ENCODE results near the gene RFFL. TPM values are rescaled to one million over a fixed set of nuclear protein-coding genes. Genes with fewer than 3 reads are reported as not detected.
A peak's percentile ranks its signal among the peaks of the same experiment; 100 is the strongest.

RFFL gene
- total RNA-seq, 1 experiment from 2014 or later: 75.3 TPM

GRCh38 chr17:35083071-35083470 lies 19.6 kb upstream of the RFFL start:
- DNase-seq (ENCODE audit: low read depth): no peak

GRCh38 chr17:35082073-35082657 lies 18.7 kb upstream of the RFFL start:
- DNase-seq (ENCODE audit: low read depth): peak; percentile 75
- in situ Hi-C loops (cut with HindIII; ENCODE audit: low pct_unique_long_range_greater_than_20kb, low sequenced_read_pairs): no loop called here

More at GRCh38 chr17:35083071-35083470, 19.6 kb upstream of the RFFL start:
- in situ Hi-C loops (cut with HindIII; ENCODE audit: low pct_unique_long_range_greater_than_20kb, low sequenced_read_pairs): no loop called here

- in situ Hi-C loops (cut with HindIII; ENCODE audit: low pct_unique_long_range_greater_than_20kb, low sequenced_read_pairs): no loop called here
Observed at GRCh38 chr17:35081638-35082037, 18.1 kb upstream of the RFFL start.

GRCh38 chr17:35080536-35080935 lies 17.0 kb upstream of the RFFL start:
- no peak for DNase-seq (ENCODE audit: low read depth)
- in situ Hi-C loops (cut with HindIII; ENCODE audit: low pct_unique_long_range_greater_than_20kb, low sequenced_read_pairs): no loop called here

More at GRCh38 chr17:35081638-35082037, 18.1 kb upstream of the RFFL start:
- DNase-seq (ENCODE audit: low read depth): no peak

GRCh38 chr17:35079547-35080423 lies 16.3 kb upstream of the RFFL start:
- DNase-seq (ENCODE audit: low read depth): no peak
- in situ Hi-C loops (cut with HindIII; ENCODE audit: low pct_unique_long_range_greater_than_20kb, low sequenced_read_pairs): no loop called here

GRCh38 chr17:35076874-35077273 lies 13.4 kb upstream of the RFFL start:
- in situ Hi-C loops (cut with HindIII; ENCODE audit: low pct_unique_long_range_greater_than_20kb, low sequenced_read_pairs): no loop called here
- no peak for DNase-seq (ENCODE audit: low read depth)

GRCh38 chr17:35074711-35075707 lies 11.5 kb upstream of the RFFL start:
- in situ Hi-C loops (cut with HindIII; ENCODE audit: low pct_unique_long_range_greater_than_20kb, low sequenced_read_pairs): no loop called here
- DNase-seq (ENCODE audit: low read depth): no peak

- in situ Hi-C loops (cut with HindIII; ENCODE audit: low pct_unique_long_range_greater_than_20kb, low sequenced_read_pairs): no loop called here
- no peak for DNase-seq (ENCODE audit: low read depth)
Observed at GRCh38 chr17:35073991-35074627, 10.6 kb upstream of the RFFL start.

- in situ Hi-C loops (cut with HindIII; ENCODE audit: low pct_unique_long_range_greater_than_20kb, low sequenced_read_pairs): no loop called here
- no peak for DNase-seq (ENCODE audit: low read depth)
Observed at GRCh38 chr17:35073183-35073790, 9.8 kb upstream of the RFFL start.

GRCh38 chr17:35069311-35069710 lies 5.8 kb upstream of the RFFL start:
- in situ Hi-C loops (cut with HindIII; ENCODE audit: low pct_unique_long_range_greater_than_20kb, low sequenced_read_pairs): no loop called here
- DNase-seq (ENCODE audit: low read depth): no peak

- in situ Hi-C loops (cut with HindIII; ENCODE audit: low pct_unique_long_range_greater_than_20kb, low sequenced_read_pairs): no loop called here
Observed at GRCh38 chr17:35068249-35068648, 4.7 kb upstream of the RFFL start.

GRCh38 chr17:35065880-35066279 lies 2.4 kb upstream of the RFFL start:
- DNase-seq (ENCODE audit: low read depth): no peak
- in situ Hi-C loops (cut with HindIII; ENCODE audit: low pct_unique_long_range_greater_than_20kb, low sequenced_read_pairs): no loop called here

More at GRCh38 chr17:35068249-35068648, 4.7 kb upstream of the RFFL start:
- no peak for DNase-seq (ENCODE audit: low read depth)

GRCh38 chr17:35064516-35065215 lies 1.2 kb upstream of the RFFL start:
- DNase-seq (ENCODE audit: low read depth): no peak
- in situ Hi-C loops (cut with HindIII; ENCODE audit: low pct_unique_long_range_greater_than_20kb, low sequenced_read_pairs): no loop called here

- in situ Hi-C loops (cut with HindIII; ENCODE audit: low pct_unique_long_range_greater_than_20kb, low sequenced_read_pairs): no loop called here
- DNase-seq (ENCODE audit: low read depth): no peak
Observed at GRCh38 chr17:35062308-35062707, 1.2 kb downstream of the RFFL start.

- in situ Hi-C loops (cut with HindIII; ENCODE audit: low pct_unique_long_range_greater_than_20kb, low sequenced_read_pairs): no loop called here
- DNase-seq (ENCODE audit: low read depth): no peak
Observed at GRCh38 chr17:35057332-35057915, 6.1 kb downstream of the RFFL start.

GRCh38 chr17:35056013-35056412 lies 7.5 kb downstream of the RFFL start:
- peak; percentile 84 for DNase-seq (ENCODE audit: low read depth)
- in situ Hi-C loops (cut with HindIII; ENCODE audit: low pct_unique_long_range_greater_than_20kb, low sequenced_read_pairs): no loop called here

- in situ Hi-C loops (cut with HindIII; ENCODE audit: low pct_unique_long_range_greater_than_20kb, low sequenced_read_pairs): no loop called here
- no peak for DNase-seq (ENCODE audit: low read depth)
Observed at GRCh38 chr17:35053204-35053603, 10.3 kb downstream of the RFFL start.

All from Caki2 (cell line).